ENCODE measurements around the gene ASIC2.

The ASIC2 gene

DNA sequence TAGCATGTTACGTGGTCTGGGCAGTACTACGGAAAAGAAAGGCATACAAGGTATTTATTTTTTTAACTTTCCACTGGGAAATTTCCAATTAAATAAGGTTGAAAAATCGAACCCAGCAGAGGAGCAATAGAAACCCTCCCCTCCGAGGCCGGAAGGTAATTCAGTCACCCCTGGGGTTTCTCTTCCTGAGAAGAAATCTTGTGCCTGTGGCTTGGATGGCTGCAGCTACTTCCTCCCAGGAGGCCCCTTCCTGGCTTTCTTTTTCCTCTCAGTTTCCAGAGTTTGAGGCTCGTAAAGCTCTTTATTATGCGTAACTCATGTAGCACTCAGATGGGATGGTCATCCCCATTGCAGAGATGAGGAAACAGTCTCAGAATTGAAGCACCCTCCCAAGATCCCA, 140.3 kb downstream of the ASIC2 start:
- DNase-seq, result no peak

- no peak for DNase-seq
These were observed 141.5 kb downstream of the ASIC2 start for GRCh38 chr17:33151565-33151964.

DNA sequence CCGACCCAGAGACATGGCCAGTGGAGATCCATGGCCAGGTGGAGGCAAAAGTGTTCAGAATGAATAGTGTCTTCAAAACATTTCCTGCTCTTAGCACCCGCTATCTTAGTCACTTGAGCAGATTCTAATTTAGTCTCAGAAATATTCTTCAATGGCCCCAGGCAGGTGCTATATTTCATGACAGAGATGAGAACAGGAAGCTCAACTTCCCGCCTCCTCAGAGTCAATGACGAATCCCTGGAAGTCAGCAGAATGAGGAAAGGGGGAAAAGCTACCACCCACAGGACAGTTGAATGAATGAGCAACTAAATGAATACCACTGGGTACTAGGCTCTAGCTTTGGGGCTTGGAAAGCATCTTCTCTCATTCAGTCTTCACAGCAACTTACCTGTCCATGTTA, 147.2 kb downstream of the ASIC2 start:
- DNase-seq, result no peak

GRCh38 chr17:33144837-33145236, 148.3 kb downstream of the ASIC2 start:
- DNase-seq, result no peak

GRCh38 chr17:33142705-33143299, 150.3 kb downstream of the ASIC2 start:
- peak; percentile 24 for DNase-seq

DNA sequence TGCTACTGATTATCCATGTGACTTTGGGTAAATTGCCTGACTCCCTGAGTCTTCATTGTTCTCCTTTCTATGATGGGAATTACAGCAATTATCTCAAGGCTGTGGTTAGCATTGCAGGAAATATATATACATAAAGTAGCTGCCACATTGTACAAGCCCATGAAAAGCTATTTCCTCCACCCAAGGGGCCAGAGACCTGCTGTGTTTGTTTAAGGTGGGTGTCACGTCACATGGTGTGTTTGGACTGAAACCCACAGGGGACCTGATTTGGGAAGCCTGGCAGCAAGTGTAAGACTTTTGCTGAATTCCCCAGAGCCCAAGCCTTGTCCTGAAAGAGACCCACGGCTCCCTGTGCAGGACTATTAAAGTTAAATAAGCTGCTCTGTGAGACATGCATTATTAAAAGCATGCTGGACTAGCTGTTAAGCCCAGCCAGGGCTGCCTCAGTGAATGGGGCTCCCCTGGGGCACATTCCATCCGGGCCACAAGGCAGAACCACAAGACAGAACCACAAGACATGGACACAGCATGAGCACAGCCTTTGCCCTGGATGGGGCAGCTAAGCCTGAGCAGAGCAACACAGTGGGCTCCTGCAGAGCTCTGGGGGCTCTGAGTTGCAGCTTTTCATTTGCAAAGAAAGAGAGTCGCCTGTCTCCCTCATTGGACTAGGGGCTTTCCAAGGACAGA, 152.5 kb downstream of the ASIC2 start:
- DNase-seq, result no peak

GRCh38 chr17:33138627-33139026, 154.5 kb downstream of the ASIC2 start:
- DNase-seq, result no peak

GRCh38 chr17:33137426-33137825, 155.7 kb downstream of the ASIC2 start:
- DNase-seq, result no peak

DNA sequence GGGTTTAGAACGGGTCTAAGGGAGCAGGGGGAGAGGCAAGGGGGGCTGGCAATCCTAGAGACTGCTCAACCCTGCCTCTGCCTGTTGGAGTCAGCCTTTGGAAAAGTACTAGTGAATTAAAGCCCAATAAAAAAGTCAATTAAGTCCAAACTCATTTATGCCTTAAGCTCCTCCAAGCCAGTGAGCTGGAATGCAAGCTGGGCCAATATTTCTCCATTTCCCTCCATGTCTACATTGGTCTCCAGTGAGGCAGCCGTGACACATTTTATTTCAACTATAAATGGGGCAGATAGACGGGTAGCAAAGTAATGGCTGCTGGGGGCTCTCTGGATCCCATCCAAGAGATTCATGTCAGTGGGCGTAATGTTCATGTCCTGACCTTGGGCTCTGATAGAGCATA, 157.4 kb downstream of the ASIC2 start:
- no peak for DNase-seq

DNA sequence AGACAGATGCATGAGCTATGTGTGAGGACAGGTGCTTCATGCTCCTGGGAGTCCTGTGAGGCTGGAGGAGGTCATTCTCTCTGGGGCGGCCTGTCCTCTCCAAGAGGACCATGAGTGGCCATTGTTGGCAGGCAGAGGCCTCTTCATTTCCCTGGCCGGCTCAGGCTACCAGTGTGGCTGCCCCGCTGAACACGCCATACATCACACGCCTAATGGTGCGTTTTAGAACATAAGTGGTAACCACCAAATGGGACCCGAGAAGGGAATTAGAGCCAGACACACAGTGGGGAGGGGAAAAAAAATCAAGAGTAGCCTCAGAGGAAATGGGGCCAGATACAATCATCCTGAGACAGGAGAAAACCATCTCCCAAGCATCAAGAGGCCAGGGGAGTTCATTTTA, 161.5 kb downstream of the ASIC2 start:
- no peak for DNase-seq

DNA sequence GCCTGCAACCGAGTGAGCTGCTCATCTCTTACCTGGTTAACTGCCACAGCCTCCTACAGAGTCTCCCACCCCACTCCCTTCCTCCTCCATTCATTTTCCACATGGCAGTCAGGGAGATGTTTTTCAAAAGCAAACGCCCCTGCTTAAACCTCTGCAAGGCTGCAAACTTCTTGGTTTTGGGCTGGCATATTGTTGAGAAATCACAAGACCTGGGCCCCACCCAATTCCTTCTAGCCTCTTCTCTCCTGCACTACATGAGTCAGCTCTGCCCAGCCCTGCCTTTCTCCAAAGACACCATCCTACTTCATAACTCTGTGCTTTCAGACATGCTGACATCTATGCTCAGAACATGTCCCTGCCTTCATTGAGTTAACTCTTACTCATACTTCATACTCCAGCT, 165.4 kb downstream of the ASIC2 start:
- no peak for DNase-seq

- no peak for DNase-seq
These were observed 167.0 kb downstream of the ASIC2 start for GRCh38 chr17:33126086-33126485.

DNA sequence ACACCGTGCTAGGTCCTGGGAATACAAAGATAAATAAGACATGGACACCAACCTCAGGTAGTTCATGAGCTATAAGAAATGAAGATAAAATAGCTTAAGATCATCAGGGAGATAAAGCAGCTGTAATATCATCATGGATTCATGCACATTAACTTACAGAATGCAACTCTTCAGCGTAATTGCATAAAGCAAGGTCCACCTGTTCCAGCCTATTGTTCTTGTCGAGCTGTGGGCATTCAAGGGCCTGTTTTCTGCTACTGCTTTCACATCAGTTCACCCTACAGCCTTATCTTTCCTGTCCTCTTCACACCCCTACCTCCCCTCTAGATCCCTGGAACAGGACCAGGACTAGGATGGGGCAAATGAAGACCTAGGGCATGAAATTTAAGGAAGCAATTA, 167.5 kb downstream of the ASIC2 start:
- no peak for DNase-seq

DNA sequence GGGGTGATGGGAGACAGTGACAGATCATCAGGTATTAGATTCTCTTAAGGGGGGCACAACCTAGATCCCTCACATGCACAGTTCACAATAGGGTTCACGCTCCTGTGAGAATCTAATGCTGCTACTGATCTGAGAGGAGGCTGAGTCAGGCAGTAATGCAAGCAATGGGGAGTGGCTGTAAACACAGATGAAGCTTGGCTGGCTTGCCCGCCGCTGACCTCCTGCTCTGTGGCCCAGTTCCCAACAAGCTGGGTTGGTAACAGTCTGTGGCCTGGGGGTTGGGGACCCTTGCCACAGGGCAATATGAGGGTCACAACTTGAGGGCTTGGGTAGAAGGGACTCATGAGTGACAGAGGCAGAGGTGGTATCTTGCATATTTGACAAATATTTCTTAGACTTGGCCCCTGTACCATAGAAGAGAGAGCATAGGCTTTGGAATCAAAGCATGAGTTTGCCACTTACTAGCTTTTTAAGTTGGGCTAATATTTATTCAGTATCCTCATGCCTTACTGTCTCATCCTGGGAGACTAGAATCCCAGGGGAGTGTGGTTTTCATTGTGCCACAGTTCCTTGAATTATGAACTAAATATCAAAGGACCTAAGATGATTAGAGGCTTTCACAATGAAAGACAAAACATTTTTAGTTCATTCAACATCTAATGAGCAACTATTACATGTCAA, 168.1 kb downstream of the ASIC2 start:
- DNase-seq, result no peak

- DNase-seq, result no peak
These were observed 168.9 kb downstream of the ASIC2 start for GRCh38 chr17:33124185-33124584.

GRCh38 chr17:33121756-33122155, 171.3 kb downstream of the ASIC2 start:
- no peak for DNase-seq

DNA sequence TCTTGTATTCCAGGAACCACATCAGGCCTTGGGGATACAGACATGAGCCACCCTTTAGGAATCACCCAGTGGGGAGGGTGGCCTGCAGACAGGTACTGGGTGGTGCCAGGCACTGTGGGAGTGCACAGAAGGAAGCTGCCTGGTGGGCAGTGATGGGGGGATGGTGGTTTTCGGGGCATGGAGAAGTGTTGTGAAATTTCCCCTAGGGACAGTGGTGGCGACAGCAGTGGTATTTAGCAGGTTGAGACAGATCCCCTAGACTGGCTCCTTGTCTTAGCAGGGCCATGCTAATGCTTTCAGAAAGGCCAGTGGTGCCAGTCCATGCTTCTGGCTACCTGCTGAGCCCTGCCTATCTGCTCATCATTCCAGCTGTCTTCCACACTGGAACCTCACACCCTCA, 171.8 kb downstream of the ASIC2 start:
- DNase-seq, result no peak

DNA sequence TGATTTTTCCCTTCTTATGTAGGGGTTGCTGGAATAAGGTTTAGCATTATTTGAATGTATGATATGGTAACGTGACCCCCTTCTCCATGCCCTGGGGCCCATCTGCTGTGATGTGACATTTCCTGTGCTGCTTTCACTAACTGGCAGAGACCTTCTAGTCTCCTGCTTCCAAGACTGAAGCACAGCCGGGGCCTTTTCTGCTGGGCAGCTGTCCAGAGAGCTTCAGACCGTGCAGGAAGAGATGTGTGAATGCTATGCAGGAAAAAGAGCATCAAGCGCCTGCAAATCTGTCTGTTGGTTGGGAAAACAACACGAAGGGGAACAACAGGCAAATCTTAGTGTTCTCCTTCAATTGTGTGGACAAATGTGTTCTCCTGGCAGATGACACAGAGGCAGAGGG, 173.0 kb downstream of the ASIC2 start:
- DNase-seq, result no peak

GRCh38 chr17:33118391-33119075, 174.6 kb downstream of the ASIC2 start:
- DNase-seq, result no peak

GRCh38 chr17:33116021-33116551, 177.0 kb downstream of the ASIC2 start:
- DNase-seq, result no peak

DNA sequence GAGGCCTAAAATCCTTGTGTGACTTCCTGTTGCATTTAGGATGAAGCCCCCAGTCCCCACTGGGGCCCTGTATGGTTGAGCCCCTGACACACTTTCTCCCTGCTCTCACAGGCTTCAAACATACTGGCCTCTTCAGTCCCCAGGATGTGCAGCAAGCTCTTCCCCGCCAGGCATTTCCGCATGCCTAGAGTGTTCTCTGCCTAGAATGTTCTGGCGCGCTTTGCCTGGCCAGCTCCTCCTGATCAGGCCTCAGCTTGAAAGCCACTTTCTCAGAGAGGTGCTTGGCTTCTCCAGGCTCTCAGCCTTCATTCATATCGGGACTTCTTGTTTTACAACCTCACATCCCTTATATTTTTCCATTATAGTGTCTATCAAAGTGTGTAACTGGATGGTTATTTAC, 177.7 kb downstream of the ASIC2 start:
- DNase-seq, result no peak

DNA sequence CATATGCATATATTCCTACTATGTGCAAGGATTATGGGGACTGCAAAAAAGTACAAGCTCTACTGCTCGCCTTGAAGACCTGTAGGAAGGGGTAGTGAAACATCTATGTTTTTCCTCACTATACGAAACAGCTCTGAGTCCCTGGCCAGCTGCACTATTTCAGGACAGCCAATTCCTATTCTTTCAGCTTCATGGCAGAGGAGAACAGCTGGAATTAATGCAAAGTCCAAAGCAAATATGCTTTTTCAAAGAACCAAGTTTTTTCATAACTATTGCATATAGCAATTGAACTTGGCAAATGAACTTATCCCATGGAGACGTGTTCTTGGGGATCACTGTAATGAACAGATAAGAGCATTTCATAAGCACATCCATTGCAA, 179.1 kb downstream of the ASIC2 start:
- DNase-seq, result no peak

GRCh38 chr17:33113276-33113990, 179.7 kb downstream of the ASIC2 start:
- no peak for DNase-seq
